Measurements from ENCODE around the gene LLGL2. TPM values are rescaled to one million over a fixed set of nuclear protein-coding genes. Genes with fewer than 3 reads are reported as not detected.

Gene LLGL2
- polyA plus RNA-seq, 3 donors: 45.9 to 103 (median 60.8) TPM

DNA sequence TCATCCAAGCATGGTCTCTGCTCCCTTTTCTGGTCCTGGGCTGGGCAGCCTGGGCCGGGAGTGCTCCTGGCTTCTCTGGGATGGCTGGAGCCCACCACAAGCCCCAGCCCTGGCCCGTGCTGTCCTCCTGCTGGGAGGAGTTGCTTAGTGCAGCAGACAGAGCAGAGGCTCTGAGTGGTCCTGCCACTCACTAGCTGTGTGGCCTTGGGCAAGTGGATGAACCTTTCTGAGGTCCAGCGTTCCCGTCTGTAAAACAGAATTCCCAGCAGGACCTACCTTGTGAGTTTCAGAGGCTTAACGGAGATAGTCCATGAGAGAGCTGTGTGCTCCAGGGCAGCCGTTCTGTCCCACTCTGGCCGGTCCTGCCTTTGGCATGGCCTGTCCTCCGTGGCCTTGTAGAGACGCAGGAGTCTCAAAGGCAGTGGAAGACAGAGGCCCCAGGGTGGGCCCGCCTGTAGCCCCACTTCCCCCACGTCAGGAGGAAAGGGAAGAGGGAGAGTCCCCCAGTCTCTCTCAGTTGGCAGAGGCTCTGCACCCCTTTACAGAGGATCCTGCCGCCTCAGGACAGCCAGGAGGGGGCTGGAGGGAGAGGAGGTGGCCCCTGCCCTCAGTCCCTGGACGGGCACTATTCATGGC is 69.9 kb downstream of the LLGL2 start:
- no peak for DNase-seq (ENCODE audit: extremely low read depth in 1 of 11, low read depth in 9 of 11, low spot score in 4 of 11)

DNA sequence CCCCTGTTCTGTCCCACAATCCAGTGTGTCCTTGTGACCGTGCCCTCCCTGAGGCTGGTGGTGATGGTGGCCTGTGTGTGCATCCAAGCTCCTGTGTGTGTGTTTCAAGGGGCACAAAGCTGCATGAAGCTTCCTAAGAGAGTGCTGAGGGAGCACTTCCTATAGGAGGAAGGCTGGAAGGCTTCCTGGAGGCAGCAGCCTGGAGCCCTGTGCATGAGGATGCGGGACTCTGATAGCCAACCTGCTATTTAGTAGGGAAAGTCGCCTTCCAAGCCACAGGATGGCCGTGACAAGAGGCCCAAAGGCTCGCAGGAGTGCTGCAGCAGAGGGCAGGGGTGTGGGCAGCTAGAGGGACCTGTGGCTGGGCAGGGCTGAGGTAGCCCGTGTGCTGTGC is 70.4 kb downstream of the LLGL2 start:
- DNase-seq (ENCODE audit: extremely low read depth in 1 of 11, low read depth in 9 of 11, low spot score in 4 of 11): no peak

DNA sequence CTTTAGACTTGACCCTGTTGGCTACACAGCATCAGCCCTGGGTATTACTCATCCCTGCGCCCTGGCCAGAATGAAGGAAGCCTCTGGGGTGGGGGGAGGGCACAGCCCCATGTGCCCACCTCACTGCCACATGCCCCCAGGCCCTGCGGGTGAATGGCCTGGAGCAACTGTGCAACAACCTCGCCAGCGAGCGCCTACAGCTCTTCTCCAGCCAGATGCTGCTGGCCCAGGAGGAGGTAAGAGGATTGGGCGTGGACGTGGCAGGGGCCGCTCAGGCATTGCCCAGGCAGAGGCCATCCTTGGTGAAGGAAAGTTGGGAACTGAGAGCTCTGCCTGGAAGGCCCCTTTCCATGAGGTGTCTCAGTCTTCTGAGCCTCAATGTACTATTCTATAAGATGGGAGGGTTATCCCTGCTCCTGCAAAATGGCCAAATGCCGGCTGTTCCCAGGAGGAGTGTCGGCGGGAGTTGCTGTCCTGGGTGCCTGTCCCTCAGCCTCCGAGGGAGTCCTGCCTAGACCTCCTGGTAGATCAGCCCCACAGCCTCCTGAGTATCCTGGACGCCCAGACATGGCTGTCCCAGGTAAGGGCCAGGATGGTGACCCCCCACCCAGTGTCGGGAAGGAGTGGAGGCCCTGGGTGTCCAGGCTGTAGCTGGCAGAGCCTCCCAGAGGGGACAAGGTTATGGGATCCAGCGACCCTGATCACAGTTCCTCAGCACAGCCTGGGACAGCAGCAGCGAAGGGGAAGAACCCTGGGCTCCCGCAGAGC is 71.0 kb downstream of the LLGL2 start:
- no peak for DNase-seq (ENCODE audit: extremely low read depth in 1 of 11, low read depth in 9 of 11, low spot score in 4 of 11)

DNA sequence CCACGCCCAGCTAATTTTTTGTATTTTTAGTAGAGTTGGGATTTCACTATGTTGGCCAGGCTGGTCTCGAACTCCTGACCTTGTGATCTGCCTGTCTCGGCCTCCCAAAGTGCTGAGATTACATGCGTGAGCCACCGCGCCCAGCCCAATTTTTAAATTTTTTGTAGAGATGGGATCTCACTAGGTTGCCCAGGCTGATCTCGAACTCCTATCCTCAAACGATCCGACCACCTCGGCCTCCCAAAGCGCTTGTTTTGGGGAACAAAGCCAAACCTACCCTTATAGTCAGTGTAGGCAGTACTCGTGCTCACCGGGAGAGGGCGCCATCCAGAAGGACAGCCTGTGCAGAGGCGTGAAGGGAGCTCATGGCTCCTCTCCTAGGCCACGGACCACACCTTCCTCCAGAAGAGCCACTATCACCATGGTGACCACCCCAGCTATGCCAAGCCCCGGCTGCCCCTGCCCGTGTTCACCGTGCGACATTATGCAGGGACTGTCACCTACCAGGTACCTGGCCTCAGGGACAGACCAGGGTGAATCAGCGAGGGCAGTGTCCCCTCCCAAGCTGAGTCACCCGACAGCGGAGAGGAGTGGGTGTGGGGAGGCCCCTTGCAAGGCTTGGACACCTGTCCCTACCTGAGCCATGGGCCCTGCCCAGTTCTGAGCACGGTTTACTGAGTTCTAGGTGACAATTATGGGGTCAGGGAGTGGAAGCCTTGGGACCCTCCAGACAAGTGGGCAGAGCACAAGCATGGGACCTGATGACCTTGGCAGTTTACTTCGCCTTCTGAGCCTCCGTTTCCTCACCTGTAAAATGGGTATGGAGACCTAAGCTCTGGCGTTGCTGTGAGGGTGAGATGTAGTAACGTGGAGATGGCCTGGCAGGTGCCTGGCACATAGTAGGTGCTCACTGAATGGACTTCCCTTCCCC is 75.8 kb downstream of the LLGL2 start:
- DNase-seq (ENCODE audit: extremely low read depth in 1 of 11, low read depth in 9 of 11, low spot score in 4 of 11): peak in 2 of 11 donors; percentile 9 to 13

DNA sequence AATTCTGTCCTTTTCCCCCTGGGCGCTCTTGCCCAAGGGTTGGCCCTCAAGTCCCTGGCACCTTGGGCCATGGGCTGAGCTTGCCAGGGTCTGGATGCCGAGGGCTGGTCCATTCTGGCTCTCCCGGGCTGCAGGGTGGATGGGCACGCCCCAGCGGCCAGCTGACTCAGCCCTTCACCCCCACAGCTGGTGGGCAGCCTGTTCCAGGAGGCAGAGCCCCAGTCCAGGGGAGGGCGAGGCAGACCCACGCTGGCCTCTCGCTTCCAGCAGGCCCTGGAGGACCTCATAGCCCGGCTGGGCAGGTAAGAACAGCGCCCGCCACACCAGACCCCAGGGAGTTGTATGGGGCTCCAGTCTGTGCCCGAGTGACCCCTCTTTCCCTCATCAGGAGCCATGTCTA is 77.1 kb downstream of the LLGL2 start:
- no peak for DNase-seq (ENCODE audit: extremely low read depth in 1 of 11, low read depth in 9 of 11, low spot score in 4 of 11)

DNA sequence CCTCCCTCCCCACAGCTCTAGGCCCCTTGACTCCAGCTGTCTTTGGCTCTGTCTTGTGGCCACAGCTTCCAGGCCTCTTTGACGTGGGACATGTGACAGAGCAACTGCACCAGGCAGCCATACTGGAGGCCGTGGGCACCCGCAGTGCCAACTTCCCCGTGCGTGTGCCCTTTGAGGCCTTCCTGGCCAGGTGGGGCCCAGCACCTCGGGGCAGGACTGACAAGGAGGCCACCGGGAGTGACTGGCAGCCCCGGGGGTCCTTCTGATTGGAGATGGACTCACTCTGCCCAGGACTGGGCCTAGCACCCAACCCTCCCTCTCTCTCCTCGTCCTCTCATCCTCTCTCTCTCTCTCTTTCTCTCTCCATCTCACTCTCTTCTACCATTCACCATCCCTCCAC is 77.6 kb downstream of the LLGL2 start:
- DNase-seq (ENCODE audit: extremely low read depth in 1 of 11, low read depth in 9 of 11, low spot score in 4 of 11): no peak

DNA sequence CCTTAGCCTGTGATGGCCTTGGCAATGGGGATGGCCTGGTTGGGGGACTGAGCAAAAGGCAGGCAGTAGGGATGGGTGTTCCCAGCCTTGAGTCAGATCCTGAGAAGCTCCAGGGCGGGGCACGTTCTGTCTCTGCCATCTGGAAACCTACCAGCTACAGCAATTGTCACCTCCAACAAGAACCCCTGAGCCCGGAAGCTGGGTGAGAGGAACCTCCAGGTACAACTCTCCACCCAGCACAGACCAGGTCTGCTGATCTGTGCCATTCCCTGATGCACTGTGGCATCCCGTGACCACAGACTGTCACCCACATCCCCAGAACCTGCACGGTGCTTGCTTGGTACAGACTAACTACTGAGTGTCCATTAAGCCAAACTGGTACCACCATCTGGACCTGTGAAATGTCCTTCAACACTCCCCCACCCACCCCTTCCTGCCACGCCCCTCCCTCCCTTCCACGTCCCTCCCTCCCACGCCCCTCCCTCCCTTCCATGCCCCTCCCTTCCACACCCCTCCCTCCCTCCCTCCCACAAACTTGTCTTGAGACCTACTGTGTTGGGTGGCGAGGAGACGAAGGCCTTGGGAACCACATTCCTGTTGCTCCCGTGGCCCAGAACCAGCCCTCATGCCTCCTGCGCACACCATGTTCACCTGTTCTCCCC is 78.7 kb downstream of the LLGL2 start:
- no peak for DNase-seq (ENCODE audit: extremely low read depth in 1 of 11, low read depth in 9 of 11, low spot score in 4 of 11)

DNA sequence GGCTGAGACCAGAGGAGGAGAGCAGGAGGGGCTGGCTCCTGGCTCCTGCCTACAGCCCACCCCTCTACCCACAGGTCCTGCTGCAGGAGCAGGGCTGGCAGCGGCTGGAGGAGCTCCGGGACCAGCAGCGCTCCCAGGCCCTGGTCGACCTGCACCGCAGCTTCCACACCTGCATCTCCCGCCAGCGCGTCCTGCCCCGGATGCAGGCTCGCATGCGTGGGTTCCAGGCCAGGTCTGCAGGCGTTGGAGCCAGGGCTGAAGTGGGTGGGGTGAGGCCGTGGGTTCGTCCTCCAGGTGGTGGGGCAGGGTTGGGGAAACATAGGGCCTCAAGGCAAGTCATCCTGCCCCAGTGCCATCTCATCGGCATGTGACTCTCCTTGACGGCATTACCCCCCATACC is 80.3 kb downstream of the LLGL2 start:
- DNase-seq (ENCODE audit: extremely low read depth in 1 of 11, low read depth in 9 of 11, low spot score in 4 of 11): no peak

DNA sequence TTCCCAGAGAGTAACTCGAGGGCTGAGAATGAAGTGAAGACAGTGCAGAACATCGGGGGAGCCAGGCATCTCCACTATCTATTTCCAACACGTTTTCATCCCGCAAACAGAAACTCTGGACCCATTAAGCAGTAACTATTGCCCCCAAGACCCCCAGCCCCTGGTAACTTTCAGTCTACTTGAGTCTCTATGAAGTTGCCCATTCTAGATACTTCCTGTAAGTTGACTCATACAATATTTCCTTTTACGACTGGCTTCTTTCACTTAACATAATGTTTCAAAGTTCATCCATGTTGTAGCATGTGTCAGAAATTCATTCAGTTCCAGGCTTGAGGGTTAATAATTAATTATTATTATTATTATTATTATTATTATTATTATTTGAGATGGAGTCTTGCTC is 81.6 kb downstream of the LLGL2 start:
- no peak for DNase-seq (ENCODE audit: extremely low read depth in 1 of 11, low read depth in 9 of 11, low spot score in 4 of 11)

DNA sequence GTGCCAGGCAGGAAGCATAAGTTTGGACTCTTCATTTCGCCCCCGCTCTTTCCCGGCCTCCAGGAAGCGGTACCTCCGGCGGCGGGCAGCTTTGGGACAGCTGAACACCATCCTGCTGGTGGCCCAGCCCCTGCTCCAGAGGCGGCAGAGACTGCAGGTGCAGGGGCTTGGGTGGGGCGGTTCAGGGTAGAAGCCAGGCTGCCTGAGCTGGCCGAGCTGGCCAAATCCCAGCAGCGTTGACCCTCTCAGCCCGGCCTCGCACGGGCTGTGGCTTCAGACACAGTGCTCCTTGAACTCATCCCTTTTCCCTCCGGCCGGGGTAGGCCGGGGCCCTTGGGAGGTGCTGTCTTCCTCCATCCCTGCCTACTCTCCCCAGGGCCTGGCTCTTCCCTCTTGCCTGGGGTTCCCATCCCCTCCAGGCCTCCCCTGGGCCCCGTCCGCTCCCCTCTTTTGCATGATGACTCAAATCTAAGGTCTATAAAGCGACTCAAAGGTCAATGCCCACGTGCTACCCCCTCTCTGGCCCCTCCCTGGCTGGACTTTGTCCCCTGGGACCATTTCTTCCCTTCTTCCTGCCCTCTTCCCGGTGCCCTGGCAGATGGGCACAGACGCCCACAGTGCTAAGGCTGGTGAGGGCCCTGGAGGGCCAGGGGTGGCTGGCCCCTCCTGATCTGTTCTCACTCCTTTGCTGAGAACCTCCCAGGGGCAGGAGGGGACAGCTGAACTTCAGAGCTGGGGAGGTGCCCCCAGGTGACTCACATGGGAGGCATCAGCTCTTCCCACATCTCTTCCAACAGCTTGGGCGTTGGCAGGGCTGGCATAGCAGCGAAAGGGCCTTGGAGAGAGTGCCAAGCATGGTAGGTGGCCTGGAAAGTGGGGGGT is 84.8 kb downstream of the LLGL2 start:
- no peak for DNase-seq (ENCODE audit: extremely low read depth in 1 of 11, low read depth in 9 of 11, low spot score in 4 of 11)

DNA sequence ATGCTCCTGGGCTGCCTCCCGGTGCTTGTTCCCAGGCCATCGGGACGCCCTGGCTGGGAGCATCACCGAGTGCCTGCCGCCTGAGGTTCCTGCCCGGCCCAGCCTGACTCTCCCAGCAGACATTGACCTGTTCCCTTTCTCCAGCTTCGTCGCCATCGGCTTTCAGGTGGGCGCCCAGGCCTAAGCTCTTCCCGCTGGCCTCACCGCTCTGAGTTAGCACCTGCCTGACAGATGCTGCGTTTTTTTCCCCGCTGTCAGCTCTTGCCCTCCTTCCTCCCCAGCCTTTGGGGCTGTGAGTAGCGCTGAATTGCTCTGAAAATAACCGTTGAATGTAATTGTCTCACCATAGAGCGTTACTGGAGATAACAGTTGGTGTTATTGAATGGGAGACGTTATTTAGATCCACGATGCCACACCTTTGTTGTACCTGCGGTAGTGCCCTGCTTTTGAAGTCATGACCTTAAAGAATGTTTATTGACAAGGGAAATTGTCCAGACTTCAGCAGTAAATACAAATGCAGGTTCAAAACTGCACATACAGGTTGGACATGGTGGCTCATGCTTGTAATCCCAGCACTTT is 86.4 kb downstream of the LLGL2 start:
- no peak for DNase-seq (ENCODE audit: extremely low read depth in 1 of 11, low read depth in 9 of 11, low spot score in 4 of 11)

DNA sequence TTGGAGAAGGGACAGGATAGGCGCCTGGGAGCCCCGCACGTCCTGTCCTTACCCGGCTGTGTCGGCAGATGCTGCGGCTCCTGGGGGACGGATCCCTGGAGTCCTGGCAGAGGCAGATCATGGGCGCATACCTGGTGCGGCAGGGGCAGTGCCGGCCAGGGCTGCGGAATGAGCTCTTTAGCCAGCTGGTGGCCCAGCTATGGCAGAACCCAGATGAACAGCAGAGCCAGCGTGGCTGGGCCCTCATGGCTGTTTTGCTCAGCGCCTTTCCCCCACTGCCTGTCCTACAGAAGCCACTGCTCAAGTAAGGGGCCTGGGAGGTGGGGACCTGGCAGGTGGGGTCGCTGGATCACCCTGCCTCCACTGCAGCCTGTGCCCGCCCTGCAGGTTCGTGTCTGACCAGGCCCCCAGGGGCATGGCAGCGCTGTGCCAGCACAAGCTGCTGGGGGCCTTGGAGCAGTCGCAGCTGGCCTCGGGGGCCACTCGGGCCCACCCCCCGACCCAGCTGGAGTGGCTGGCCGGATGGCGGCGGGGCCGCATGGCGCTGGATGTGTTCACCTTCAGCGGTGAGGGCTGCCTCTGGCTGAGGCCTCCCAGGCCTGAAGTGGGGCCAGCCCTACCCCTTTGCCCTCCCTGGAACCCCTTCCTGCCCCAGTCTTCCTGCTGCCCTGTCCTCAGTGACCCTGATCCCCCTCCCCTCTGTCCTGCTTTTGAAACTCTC is 87.6 kb downstream of the LLGL2 start:
- no peak for DNase-seq (ENCODE audit: extremely low read depth in 1 of 11, low read depth in 9 of 11, low spot score in 4 of 11)

DNA sequence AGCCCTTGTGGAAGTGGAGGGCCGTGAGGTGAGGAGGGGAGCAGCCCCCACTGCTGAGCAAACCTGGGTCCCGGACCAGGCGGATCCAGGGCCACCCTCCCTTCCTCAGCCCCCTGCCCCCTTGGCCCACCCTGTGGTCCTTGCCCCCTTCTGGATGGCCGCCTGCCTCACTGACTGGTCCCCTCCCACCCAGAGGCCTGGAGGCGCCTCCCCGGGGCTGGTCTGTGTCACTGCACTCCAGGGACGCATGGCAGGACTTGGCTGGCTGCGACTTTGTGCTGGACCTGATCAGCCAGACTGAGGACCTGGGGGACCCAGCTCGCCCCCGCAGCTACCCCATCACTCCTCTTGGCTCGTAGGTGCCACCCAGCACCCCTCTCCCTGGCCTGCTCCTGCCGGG is 88.5 kb downstream of the LLGL2 start:
- DNase-seq (ENCODE audit: extremely low read depth in 1 of 11, low read depth in 9 of 11, low spot score in 4 of 11): no peak

DNA sequence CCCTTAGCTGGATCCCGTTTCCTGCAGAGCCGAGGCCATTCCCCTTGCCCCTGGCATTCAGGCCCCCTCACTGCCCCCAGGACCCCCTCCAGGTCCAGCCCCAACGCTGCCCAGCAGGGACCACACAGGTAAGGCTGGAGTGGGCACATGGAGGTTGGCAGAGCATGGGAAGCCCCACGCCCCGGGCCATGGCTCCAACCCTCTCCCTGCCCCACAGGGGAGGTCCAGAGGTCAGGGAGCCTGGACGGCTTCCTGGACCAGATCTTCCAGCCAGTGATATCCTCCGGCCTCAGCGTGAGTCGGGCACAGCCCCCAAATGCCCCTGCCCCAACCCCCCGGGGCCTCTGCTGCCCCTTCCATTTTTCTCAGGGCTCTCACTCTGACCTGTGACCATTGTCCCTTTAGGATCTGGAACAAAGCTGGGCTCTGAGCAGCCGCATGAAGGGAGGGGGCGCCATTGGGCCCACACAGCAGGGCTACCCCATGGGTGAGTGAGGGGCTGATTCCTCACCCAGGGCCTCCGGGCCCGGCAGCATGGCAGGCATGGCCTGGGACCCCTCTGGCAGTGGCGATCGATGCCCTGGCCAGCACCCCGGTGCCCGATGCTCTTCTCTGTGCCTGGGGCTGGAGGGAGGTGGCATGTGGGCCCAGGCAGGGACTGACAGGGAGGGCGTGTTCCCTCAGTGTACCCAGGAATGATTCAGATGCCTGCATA is 89.2 kb downstream of the LLGL2 start:
- no peak for DNase-seq (ENCODE audit: extremely low read depth in 1 of 11, low read depth in 9 of 11, low spot score in 4 of 11)

DNA sequence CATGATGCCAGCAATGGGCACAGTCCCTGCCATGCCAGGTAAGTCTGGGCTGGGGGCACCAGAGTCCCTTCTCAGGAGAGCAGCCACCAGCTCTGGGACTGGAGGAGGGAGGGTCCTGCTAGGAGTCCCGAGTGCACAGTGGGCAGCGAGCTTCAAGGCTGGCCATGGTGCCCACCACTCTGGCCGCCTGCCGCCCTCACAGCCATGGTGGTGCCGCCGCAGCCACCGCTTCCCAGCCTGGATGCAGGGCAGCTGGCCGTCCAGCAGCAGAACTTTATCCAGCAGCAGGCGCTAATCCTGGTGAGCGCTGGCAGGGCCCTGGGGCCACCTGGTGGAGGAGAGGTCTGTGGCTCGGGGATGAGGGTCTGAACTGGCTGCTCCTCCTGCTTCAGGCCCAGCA is 89.8 kb downstream of the LLGL2 start:
- DNase-seq (ENCODE audit: extremely low read depth in 1 of 11, low read depth in 9 of 11, low spot score in 4 of 11): no peak

DNA sequence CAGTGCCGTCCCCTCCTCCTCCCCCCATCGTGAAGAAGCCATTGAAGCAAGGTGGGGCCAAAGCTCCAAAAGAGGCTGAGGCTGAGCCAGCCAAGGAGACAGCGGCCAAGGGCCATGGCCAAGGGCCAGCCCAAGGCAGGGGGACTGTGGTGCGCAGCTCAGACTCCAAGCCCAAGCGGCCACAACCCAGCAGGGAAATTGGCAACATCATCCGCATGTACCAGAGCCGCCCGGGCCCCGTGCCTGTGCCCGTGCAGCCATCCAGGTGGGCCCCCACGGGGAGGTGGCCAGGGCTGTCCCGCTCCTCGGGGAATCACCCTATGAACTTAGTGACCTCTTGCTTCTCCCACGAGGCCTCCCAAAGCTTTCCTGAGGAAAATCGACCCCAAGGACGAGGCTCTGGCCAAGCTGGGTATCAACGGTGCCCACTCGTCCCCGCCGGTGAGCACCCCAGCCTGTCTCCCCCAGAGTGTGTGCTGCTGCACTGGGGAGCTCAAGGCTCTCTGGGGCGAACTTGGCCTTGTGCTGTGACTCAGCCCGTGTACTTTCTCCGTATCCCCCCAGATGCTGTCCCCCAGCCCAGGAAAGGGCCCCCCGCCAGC is 91.1 kb downstream of the LLGL2 start:
- DNase-seq (ENCODE audit: extremely low read depth in 1 of 11, low read depth in 9 of 11, low spot score in 4 of 11): no peak

DNA sequence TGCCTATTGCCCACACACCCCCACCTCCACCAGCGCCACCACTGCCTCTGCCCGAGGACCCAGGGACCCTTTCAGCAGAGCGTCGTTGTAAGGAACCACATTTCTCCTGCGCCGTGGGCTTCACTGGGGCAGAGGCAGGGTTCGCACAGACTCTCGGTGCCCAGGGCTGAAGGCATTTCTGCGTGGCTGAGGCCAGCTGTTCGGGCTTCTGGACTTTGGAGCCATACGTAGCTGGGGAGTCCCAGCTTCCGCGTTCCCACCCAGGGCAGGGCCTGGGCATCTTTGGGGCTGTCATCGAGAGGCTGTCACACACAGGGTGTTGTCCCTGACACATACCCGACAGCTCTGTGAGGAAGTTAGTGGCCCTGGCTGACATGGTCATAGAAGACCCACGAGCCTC is 91.7 kb downstream of the LLGL2 start:
- no peak for DNase-seq (ENCODE audit: extremely low read depth in 1 of 11, low read depth in 9 of 11, low spot score in 4 of 11)
